ENCODE measurements around the gene SAP25.
A peak's percentile ranks its signal among the peaks of the same experiment; 100 is the strongest.

- TF ChIP-seq EZH2 (IDR thresholded peaks at IDR 0.05) (no peak), CTCF (IDR thresholded peaks at IDR 0.05 in 2 of 3, conservative IDR thresholded peaks at IDR 0.05 in 1 of 3; ENCODE audit: borderline replicate concordance in 1 of 3, insufficient read depth in 1 of 3, low read depth in 2 of 3, low read length in 2 of 3) (peak in 2 of 3 experiments; percentile 36 to 45; a peak in 4 of 6 replicates), RAD21 (IDR thresholded peaks at IDR 0.05; ENCODE audit: low read depth) (no peak), ELF1 (IDR thresholded peaks at IDR 0.05; ENCODE audit: borderline replicate concordance, low read depth) (no peak), REST (IDR thresholded peaks at IDR 0.05; ENCODE audit: low read depth) (no peak)
Measured at GRCh38 chr7:100588438-100588837, 14.7 kb upstream of the SAP25 start.

Data from HCT116 (cell line).